IMR-90 (cell line): Measurements from ENCODE around the gene PHF19. TPM values are rescaled to one million over a fixed set of nuclear protein-coding genes. Genes with fewer than 3 reads are reported as not detected.

Source experiments
- ATAC-seq: fragments of 200-7000 bp; cut with Tn5 transposase; 2 replicates; pipeline ENCODE4 v1.9.1; 2020; ENCODE audit warnings: low read depth, mild to moderate bottlenecking, moderate library complexity
- BruUV-seq: library from RNA; stranded (reverse); fragments of 400-500 nt; replicated peaks from 2 replicates; lab custom pipeline; 2021; lab: Mats Ljungman, UMichigan
- CTCF ChIA-PET: fragments of 300-600 bp; formaldehyde crosslinking; extraction: SDS; loops from one replicate; lab custom pipeline; 2021; ENCODE audit warnings: antibody characterized with exemption; lab: Yijun Ruan, JAX
- POLR2A ChIA-PET: fragments of 300-600 bp; sonication (Branson Sonifier 250); formaldehyde crosslinking; loops from one replicate; lab custom pipeline; 2022; ENCODE audit warnings: antibody characterized with exemption; ENCODE audit not compliant: unreplicated experiment; lab: Charles Lee
- DNase-seq: peaks from one replicate; pipeline ENCODE4 v3.0.0; 2013
- H2AFZ ChIP-seq: replicated peaks from 2 replicates; pipeline ENCODE3; 2013; ENCODE audit warnings: low read length, mild to moderate bottlenecking; ENCODE audit not compliant: poor library complexity
- H2AK5ac ChIP-seq: 2 replicates; pipeline ENCODE4 v1.6.1; 2013; ENCODE audit warnings: low read depth, low read length, inconsistent platforms
- H2AK9ac ChIP-seq: replicated peaks from 2 replicates; pipeline ENCODE3; 2013; ENCODE audit warnings: mild to moderate bottlenecking, low read depth, low read length, moderate library complexity; ENCODE audit not compliant: poor library complexity
- H2BK120ac ChIP-seq: 2 replicates; pipeline ENCODE4 v1.6.1; 2013; ENCODE audit warnings: low read depth, low read length, inconsistent platforms
- H2BK15ac ChIP-seq: 3 replicates; pipeline ENCODE4 v1.6.1; 2013; ENCODE audit warnings: low read depth, low read length, inconsistent platforms
- H2BK20ac ChIP-seq: 2 replicates; pipeline ENCODE4 v1.6.1; 2013; ENCODE audit warnings: low read depth, mild to moderate bottlenecking, inconsistent platforms, low read length, moderate library complexity
- H2BK5ac ChIP-seq: 2 replicates; pipeline ENCODE4 v1.6.1; 2013; ENCODE audit warnings: mild to moderate bottlenecking, low read depth, low read length, inconsistent platforms; ENCODE audit not compliant: poor library complexity, severe bottlenecking
- H3K14ac ChIP-seq: replicated peaks from 2 replicates; pipeline ENCODE4 v1.6.1; 2013; ENCODE audit warnings: low read depth, low read length, inconsistent platforms
- H3K18ac ChIP-seq: 2 replicates; pipeline ENCODE4 v1.6.1; 2013; ENCODE audit warnings: low read depth, low read length, control low read depth
- H3K23ac ChIP-seq: 2 replicates; pipeline ENCODE4 v1.6.1; 2013; ENCODE audit warnings: low read depth, low read length, inconsistent platforms
- H3K27ac ChIP-seq: 2 replicates; pipeline ENCODE4 v1.5.1; 2013; ENCODE audit warnings: mild to moderate bottlenecking, control low read depth, low read length; ENCODE audit not compliant: insufficient read depth
- H3K27me3 ChIP-seq: 2 replicates; pipeline ENCODE4 v1.6.1; 2013; ENCODE audit warnings: low read length; ENCODE audit not compliant: control insufficient read depth, insufficient read depth
- H3K36me3 ChIP-seq: 2 replicates; pipeline ENCODE4 v1.6.1; 2013; ENCODE audit warnings: low read length, mixed read lengths; ENCODE audit not compliant: control insufficient read depth, insufficient read depth
- H3K4ac ChIP-seq: 2 replicates; pipeline ENCODE4 v1.6.1; 2013; ENCODE audit warnings: low read depth, low read length, inconsistent platforms
- H3K4me1 ChIP-seq: 2 replicates; pipeline ENCODE4 v1.6.1; 2013; ENCODE audit warnings: low read length, mixed read lengths; ENCODE audit not compliant: control insufficient read depth, insufficient read depth
- H3K4me2 ChIP-seq: 2 replicates; pipeline ENCODE4 v1.6.1; 2013; ENCODE audit warnings: low read depth, mild to moderate bottlenecking, control low read depth, low read length, moderate library complexity
- H3K4me3 ChIP-seq: 2 replicates; pipeline ENCODE4 v1.5.1; 2013; ENCODE audit warnings: low read depth, mild to moderate bottlenecking, control low read depth, low read length, moderate library complexity; ENCODE audit not compliant: insufficient read depth
- H3K56ac ChIP-seq: 2 replicates; pipeline ENCODE4 v1.6.1; 2013; ENCODE audit warnings: low read length, inconsistent platforms; ENCODE audit not compliant: insufficient read depth; ENCODE audit errors: extremely low read depth
- H3K79me1 ChIP-seq, 2 experiments: 2 replicates each; pipeline ENCODE4 v1.6.1; 2013; ENCODE audit warnings: low read length in 2 of 2, inconsistent platforms in 1 of 2, low read depth in 1 of 2
- H3K9ac ChIP-seq: 2 replicates; pipeline ENCODE4 v1.6.1; 2013; ENCODE audit warnings: low read depth, low read length, control low read depth
- H3K9me1 ChIP-seq: 2 replicates; pipeline ENCODE4 v1.6.1; 2013; ENCODE audit warnings: low read length, inconsistent platforms; ENCODE audit not compliant: insufficient read depth
- H3K9me3 ChIP-seq: 2 replicates; pipeline ENCODE4 v1.6.1; 2013; ENCODE audit warnings: low read length; ENCODE audit not compliant: control insufficient read depth, insufficient read depth
- H4K20me1 ChIP-seq: 2 replicates; pipeline ENCODE4 v1.6.1; 2013; ENCODE audit warnings: low read length, inconsistent platforms; ENCODE audit not compliant: insufficient read depth
- H4K5ac ChIP-seq: 2 replicates; pipeline ENCODE4 v1.6.1; 2013; ENCODE audit warnings: mild to moderate bottlenecking, low read depth, low read length, control low read depth
- H4K8ac ChIP-seq, 2 experiments: 2 replicates each; pipeline ENCODE4 v1.6.1; 2013; ENCODE audit warnings: low read depth in 2 of 2, low read length in 2 of 2, control low read depth in 1 of 2, inconsistent platforms in 1 of 2
- H4K91ac ChIP-seq: 2 replicates; pipeline ENCODE4 v1.6.1; 2013; ENCODE audit warnings: low read depth, low read length, inconsistent platforms; ENCODE audit not compliant: insufficient read depth
- BHLHE40 ChIP-seq: fragments of 150-350 bp; IDR thresholded peaks from 2 replicates; pipeline ENCODE4 v1.6.1; 2016; ENCODE audit warnings: mild to moderate bottlenecking, low read depth, low read length
- CEBPB ChIP-seq: IDR thresholded peaks from 2 replicates; pipeline ENCODE4 v1.6.1; 2012; ENCODE audit warnings: low read depth, low read length, improper control_type of control experiment
- CHD1 ChIP-seq: IDR thresholded peaks from 2 replicates; pipeline ENCODE4 v1.6.1; 2012; ENCODE audit warnings: low read depth, low read length, improper control_type of control experiment
- CTCF ChIP-seq: conservative IDR thresholded peaks from 2 replicates; pipeline ENCODE4 v1.5.1; 2012; ENCODE audit warnings: mild to moderate bottlenecking, low read depth, low read length, improper control_type of control experiment
- ELK1 ChIP-seq: fragments of 150-350 bp; IDR thresholded peaks from 2 replicates; pipeline ENCODE4 v1.6.1; 2016; ENCODE audit warnings: low read depth, mild to moderate bottlenecking, low read length, moderate library complexity, borderline replicate concordance
- FOS ChIP-seq: fragments of 150-350 bp; IDR thresholded peaks from 2 replicates; pipeline ENCODE4 v1.6.1; 2016; ENCODE audit warnings: low read depth, low read length
- MAFK ChIP-seq: IDR thresholded peaks from 2 replicates; pipeline ENCODE4 v1.6.1; 2012; ENCODE audit warnings: low read depth, low read length, improper control_type of control experiment
- MAZ ChIP-seq: IDR thresholded peaks from 2 replicates; pipeline ENCODE4 v1.6.1; 2012; ENCODE audit warnings: low read depth, mild to moderate bottlenecking, low read length, improper control_type of control experiment, moderate library complexity, borderline replicate concordance
- MXI1 ChIP-seq: IDR thresholded peaks from 2 replicates; pipeline ENCODE4 v1.6.1; 2012; ENCODE audit warnings: low read depth, mild to moderate bottlenecking, low read length, moderate library complexity, borderline replicate concordance
- NFE2L2 ChIP-seq: fragments of 150-350 bp; IDR thresholded peaks from 2 replicates; pipeline ENCODE4 v1.6.1; 2016; ENCODE audit warnings: low read depth, mild to moderate bottlenecking, low read length
- POLR2A ChIP-seq: IDR thresholded peaks from 2 replicates; pipeline ENCODE4 v1.6.1; 2012; ENCODE audit warnings: mild to moderate bottlenecking, low read depth, low read length
- RAD21 ChIP-seq: IDR thresholded peaks from 2 replicates; pipeline ENCODE4 v1.6.1; 2012; ENCODE audit warnings: low read length, improper control_type of control experiment
- RCOR1 ChIP-seq: IDR thresholded peaks from 2 replicates; pipeline ENCODE4 v1.6.1; 2012; ENCODE audit warnings: mild to moderate bottlenecking, low read length, improper control_type of control experiment; ENCODE audit not compliant: insufficient replicate concordance
- RFX5 ChIP-seq: IDR thresholded peaks from 2 replicates; pipeline ENCODE4 v1.8.0; 2012; ENCODE audit warnings: low read depth, mild to moderate bottlenecking, low read length, moderate library complexity
- SMC3 ChIP-seq: fragments of 150-350 bp; IDR thresholded peaks from 2 replicates; pipeline ENCODE4 v1.6.1; 2016; ENCODE audit warnings: low read depth, mild to moderate bottlenecking, antibody characterized with exemption, low read length, moderate library complexity
- USF2 ChIP-seq: fragments of 150-350 bp; IDR thresholded peaks from 2 replicates; pipeline ENCODE4 v1.6.1; 2017; ENCODE audit warnings: mild to moderate bottlenecking, antibody characterized with exemption, low read length, low read depth
- WGBS, 2 experiments: methylation state at CpG; one replicate each; pipeline versions ENCODE4 v1.1.5 to v1.1.7; 2013; ENCODE audit warnings: missing lambda C conversion rate in 2 of 2; ENCODE audit not compliant: insufficient read length in 1 of 2; ENCODE audit errors: extremely low coverage in 2 of 2; 5-methylcytosine and 5-hydroxymethylcytosine counted together
- dilution Hi-C: fragments of 300-500 bp; cut with HindIII; formaldehyde crosslinking; loops from one replicate; pipeline ENCODE4 v1.14.3; 2018; ENCODE audit warnings: low sequenced_read_pairs; ENCODE audit not compliant: unreplicated experiment
- in situ Hi-C: fragments of 300-500 bp; cut with MboI; formaldehyde crosslinking; loops from 3 replicates; pipeline ENCODE4 v1.14.3; 2019; ENCODE audit warnings: low sequenced_read_pairs, inconsistent platforms, mixed read lengths
- intact Hi-C: fragments of 100-400 bp; cut with micrococcal nuclease; formaldehyde crosslinking; loops from 2 replicates; pipeline ENCODE4 v1.10.0; 2022
- polyA plus RNA-seq, 3 experiments: library from polyadenylated mRNA; depleted of rRNA; stranded (reverse); fragments of >200 nt; gene quantifications; 2 replicates each; pipeline ENCODE4 v1.2.3, GENCODE V29; 2012; ENCODE audit warnings: low replicate concordance in 1 of 3
- total RNA-seq: library from RNA; depleted of rRNA; stranded (reverse); fragments of >200 nt; gene quantifications from 2 replicates; pipeline ENCODE4 v1.2.3, GENCODE V29; 2012

Gene PHF19
- total and polyA plus RNA-seq, 2 of the 4 experiments (the other 2 are of a cell fraction): 37.6 to 55.6 TPM

GRCh38 chr9:120885958-120886357 is 9.0 kb upstream of the PHF19 start:
- peak; percentile 66 for ATAC-seq
- peak; percentile 12 for DNase-seq
- TF ChIP-seq NFE2L2 (no peak), MXI1 (no peak), MAZ (no peak), BHLHE40 (no peak), RFX5 (no peak), RAD21 (no peak), CEBPB (no peak), MAFK (no peak), USF2 (no peak), SMC3 (no peak), CHD1 (no peak), FOS (no peak), ELK1 (no peak), RCOR1 (no peak), POLR2A (no peak), CTCF (no peak)

More at GRCh38 chr9:120885958-120886357, 9.0 kb upstream of the PHF19 start:
- Histone ChIP-seq H2BK5ac (no peak overlapping the region), H4K8ac (no peak overlapping the region), H3K56ac (no peak overlapping the region), H2AFZ (no peak overlapping the region), H3K4me1 (peaks cover 4% of the 10 kb centered on the region; the same call in 1 of the 2 replicates), H2AK9ac (peak overlapping the region; percentile 5), H3K36me3 (no peaks in the 10 kb centered on the region), H3K27me3 (peaks cover 2% of the 10 kb centered on the region), H3K4ac (no peak overlapping the region), H2BK20ac (no peak overlapping the region), H2BK15ac (no peak overlapping the region), H2BK120ac (no peak overlapping the region), H3K27ac (no peak overlapping the region), H2AK5ac (no peak overlapping the region), H3K9ac (no peak overlapping the region), H3K23ac (no peak overlapping the region), H4K5ac (no peak overlapping the region), H4K20me1 (no peaks in the 10 kb centered on the region), H3K18ac (no peak overlapping the region), H3K79me1 (no peaks in the 10 kb centered on the region), H3K14ac (no peak overlapping the region), H3K9me1 (peaks cover 3% of the 10 kb centered on the region; the same call in 1 of the 2 replicates), H4K91ac (no peak overlapping the region), H3K9me3 (no peaks in the 10 kb centered on the region), H3K4me3 (no peak overlapping the region), H3K4me2 (no peak overlapping the region)
- dilution Hi-C loops: no loop called here
- BruUV-seq: no TSS peak
- CTCF ChIA-PET: interaction anchor here (1.4 kb wide), 1 partner anchor 31 kb away, joined by 5 read pairs; no protein-coding TSS in a partner anchor
- WGBS, 2 experiments: 0% methylated on average over 1 of the region's 5 CpGs; no CpG with 5 or more reads in 1 of the 2 experiments
- POLR2A ChIA-PET: no interaction called here
- in situ Hi-C loops: no loop called here
- intact Hi-C loops: no loop called here
